Progenitor cell of endocrine pancreas (in vitro differentiated cells): ENCODE data around the gene RABGAP1L. TPM values are rescaled to one million over a fixed set of nuclear protein-coding genes. Genes with fewer than 3 reads are reported as not detected.

Source experiments
- DNase-seq: peaks from one replicate; pipeline ENCODE4 v3.0.0; 2021; ENCODE audit warnings: low spot score; ENCODE audit not compliant: unreplicated experiment
- H3K27ac Mint-ChIP-seq: 2 replicates; pipeline ENCODE4 v1.8.0; 2021; ENCODE audit warnings: mild to moderate bottlenecking, moderate library complexity, mixed read lengths
- H3K27me3 Mint-ChIP-seq: 2 replicates; pipeline ENCODE4 v1.8.0; 2021; ENCODE audit warnings: mixed read lengths
- H3K36me3 Mint-ChIP-seq: 2 replicates; pipeline ENCODE4 v1.8.0; 2022; ENCODE audit warnings: mixed read lengths; ENCODE audit not compliant: insufficient read depth
- H3K4me1 Mint-ChIP-seq: 2 replicates; pipeline ENCODE4 v1.8.0; 2021; ENCODE audit warnings: low read depth, mixed read lengths
- H3K4me3 Mint-ChIP-seq: 2 replicates; pipeline ENCODE4 v1.8.0; 2021; ENCODE audit warnings: low read depth, mild to moderate bottlenecking, moderate library complexity, mixed read lengths
- H3K9me3 Mint-ChIP-seq: 2 replicates; pipeline ENCODE4 v1.8.0; 2021; ENCODE audit warnings: low read depth, mixed read lengths
- CTCF ChIP-seq: fragments of 200-600 bp; sonication (generic); IDR thresholded peaks from one replicate; pipeline ENCODE4 v1.5.0; 2021; ENCODE audit warnings: antibody characterized with exemption, mild to moderate bottlenecking; ENCODE audit not compliant: unreplicated experiment
- long read RNA-seq: library from polyadenylated mRNA; unstranded; transcript quantifications from one replicate; pipeline ENCODE4 v2.0.0, GENCODE V29; 2020
- total RNA-seq: library from RNA; stranded (reverse); gene quantifications from 2 replicates; pipeline ENCODE4 v1.2.1, GENCODE V29; 2021

RABGAP1L gene
- total RNA-seq = 51.4 and 55.2 TPM in 2 replicates
- long read RNA-seq, full-length matches to known transcripts = 10 of 74 reads
- long read RNA-seq, partial matches to known transcripts = 10 of 74 reads
- long read RNA-seq, other reads (novel, unspliced or antisense) = 54 of 74 reads

- DNase-seq = peak; percentile 85
- H3K27me3 Mint-ChIP-seq = no peaks in the 10 kb centered on the region
- no peak for TF ChIP-seq CTCF
- H3K4me3 Mint-ChIP-seq = peak within 1 kb of the TSS; percentile 96
- H3K4me1 Mint-ChIP-seq = peaks cover 14% of the 10 kb centered on the region
- no peaks in the 10 kb centered on the region for H3K36me3 Mint-ChIP-seq
- H3K9me3 Mint-ChIP-seq = no peaks in the 10 kb centered on the region
- peak within 1 kb of the TSS; percentile 97 for H3K27ac Mint-ChIP-seq
These were observed at the start of gene RABGAP1L for GRCh38 chr1:174159252-174160108. Gene RABGAP1L, plus strand, starts transcription at chr1:174159520.

- H3K4me3 Mint-ChIP-seq = no peak overlapping the region
- peaks cover 4% of the 10 kb centered on the region for H3K4me1 Mint-ChIP-seq
- no peak overlapping the region for H3K27ac Mint-ChIP-seq
- DNase-seq = no peak
- no peak for TF ChIP-seq CTCF
- no peaks in the 10 kb centered on the region for H3K36me3 Mint-ChIP-seq
- no peaks in the 10 kb centered on the region for H3K27me3 Mint-ChIP-seq
- no peaks in the 10 kb centered on the region for H3K9me3 Mint-ChIP-seq
These were observed 49.3 kb upstream of the RABGAP1L start for GRCh38 chr1:174110053-174110452.

GRCh38 chr1:174112489-174113162 lies 46.7 kb upstream of the RABGAP1L start:
- no peak for TF ChIP-seq CTCF
- no peaks in the 10 kb centered on the region for H3K9me3 Mint-ChIP-seq
- no peak overlapping the region for H3K4me3 Mint-ChIP-seq

GRCh38 chr1:174114106-174114505 lies 45.2 kb upstream of the RABGAP1L start:
- TF ChIP-seq CTCF = no peak
- no peak for DNase-seq
- Mint-ChIP-seq H3K4me3 (no peak overlapping the region), H3K4me1 (peaks cover 4% of the 10 kb centered on the region), H3K27ac (no peak overlapping the region), H3K9me3 (no peaks in the 10 kb centered on the region), H3K27me3 (no peaks in the 10 kb centered on the region), H3K36me3 (no peaks in the 10 kb centered on the region)

More at GRCh38 chr1:174112489-174113162, 46.7 kb upstream of the RABGAP1L start:
- Mint-ChIP-seq H3K36me3 (no peaks in the 10 kb centered on the region), H3K4me1 (peaks cover 4% of the 10 kb centered on the region), H3K27ac (no peak overlapping the region), H3K27me3 (no peaks in the 10 kb centered on the region)
- no peak for DNase-seq

GRCh38 chr1:174114788-174115448 lies 44.4 kb upstream of the RABGAP1L start:
- peaks cover 4% of the 10 kb centered on the region for H3K4me1 Mint-ChIP-seq
- no peak overlapping the region for H3K27ac Mint-ChIP-seq
- H3K27me3 Mint-ChIP-seq = no peaks in the 10 kb centered on the region
- no peak for DNase-seq
- H3K36me3 Mint-ChIP-seq = no peaks in the 10 kb centered on the region
- H3K9me3 Mint-ChIP-seq = no peaks in the 10 kb centered on the region
- H3K4me3 Mint-ChIP-seq = no peak overlapping the region
- TF ChIP-seq CTCF = peak; percentile 68
